Stimulated activated CD4-positive, alpha-beta T cell treated with anti-CD3 and anti-CD28 coated beads, TNF-alpha, amount 100 ng/mL, for 48 hours (primary cell): ENCODE results near the gene TRIM10.
"Not testable (repeated sequence)": the region's sequence is repeated elsewhere in the genome, so short reads cannot be mapped to it uniquely, and the experiment has no call there.

Experiments used
- DNase-seq, 3 donors: peaks; one replicate each; pipeline ENCODE4 v3.0.0-alpha.2; 2020; ENCODE audit warnings: low read depth in 3 of 3

TRIM10 gene

DNA sequence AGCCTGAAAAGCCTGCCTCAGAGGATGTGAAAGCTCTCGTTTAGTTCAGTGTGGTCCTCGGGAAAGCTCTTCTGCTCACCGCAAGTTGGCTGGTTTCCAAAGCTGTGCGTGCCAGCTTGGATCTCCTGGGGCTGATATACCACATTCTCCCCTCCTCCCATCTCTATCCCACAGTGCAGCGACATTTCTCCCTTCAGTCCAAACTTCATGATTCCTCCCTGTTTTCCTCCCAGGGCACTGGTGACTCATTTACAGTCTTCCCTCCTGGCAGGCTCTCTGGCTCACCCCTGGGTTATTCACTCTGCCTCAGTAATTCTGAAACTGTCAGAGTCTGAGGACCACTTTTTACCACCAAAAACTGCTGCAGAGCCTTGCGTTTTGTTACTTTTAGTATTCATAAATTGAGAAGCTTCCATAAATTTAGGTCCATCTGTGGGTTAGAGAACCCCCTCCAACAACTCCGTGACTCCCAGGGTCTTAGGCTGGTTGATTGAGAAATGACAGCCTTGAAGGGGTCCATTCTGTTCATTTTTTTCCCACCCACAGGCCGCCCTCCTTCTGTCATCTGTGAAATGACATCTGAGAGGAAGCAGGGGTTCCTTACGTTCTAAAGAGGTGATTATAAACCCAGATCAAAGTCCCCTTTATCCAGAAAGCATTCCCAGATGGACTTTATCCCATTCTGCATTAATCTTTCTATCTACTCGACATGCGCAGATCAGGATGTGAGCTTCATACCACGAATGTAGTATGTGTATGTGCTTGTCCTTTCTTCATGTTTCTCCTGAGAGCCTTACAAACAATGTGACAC, 6.1 kb downstream of the TRIM10 start:
- DNase-seq: no peak

GRCh38 chr6:30154061-30154460, 7.0 kb downstream of the TRIM10 start:
- DNase-seq: no peak

GRCh38 chr6:30152910-30153610, 8.0 kb downstream of the TRIM10 start:
- DNase-seq: no peak

DNA sequence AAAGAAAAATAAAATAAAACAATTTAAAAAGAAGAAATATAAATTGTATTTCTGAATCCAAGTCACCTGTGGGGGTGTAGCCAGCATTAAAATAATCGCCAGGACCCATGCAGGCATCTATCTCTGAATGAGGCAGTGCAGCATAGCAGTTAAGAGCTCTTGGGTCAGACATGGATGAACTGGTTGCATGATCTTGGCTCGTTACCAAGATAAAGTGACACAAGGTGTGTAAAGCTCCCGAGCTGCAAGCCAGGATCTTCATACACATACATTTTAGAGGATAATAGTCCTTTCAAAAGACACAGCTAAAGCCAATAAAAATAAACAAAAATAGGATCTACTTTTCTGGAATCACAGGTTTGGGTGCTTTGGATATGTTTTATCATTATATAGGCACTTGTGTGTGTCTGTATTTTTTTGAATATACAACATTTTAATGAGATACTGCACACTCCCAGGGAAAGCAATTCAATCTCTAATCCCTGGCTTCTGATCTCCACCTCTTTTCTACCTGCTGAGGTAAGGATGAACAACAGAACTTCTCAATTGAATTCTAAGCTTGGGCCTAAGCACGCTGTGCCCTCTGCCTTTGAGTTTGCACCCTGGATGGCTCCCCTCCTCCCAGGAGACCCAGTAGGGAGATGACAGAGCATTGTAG, 8.9 kb downstream of the TRIM10 start:
- no peak for DNase-seq

- no peak for DNase-seq
Measured at GRCh38 chr6:30151580-30151979, 9.4 kb downstream of the TRIM10 start.

DNA sequence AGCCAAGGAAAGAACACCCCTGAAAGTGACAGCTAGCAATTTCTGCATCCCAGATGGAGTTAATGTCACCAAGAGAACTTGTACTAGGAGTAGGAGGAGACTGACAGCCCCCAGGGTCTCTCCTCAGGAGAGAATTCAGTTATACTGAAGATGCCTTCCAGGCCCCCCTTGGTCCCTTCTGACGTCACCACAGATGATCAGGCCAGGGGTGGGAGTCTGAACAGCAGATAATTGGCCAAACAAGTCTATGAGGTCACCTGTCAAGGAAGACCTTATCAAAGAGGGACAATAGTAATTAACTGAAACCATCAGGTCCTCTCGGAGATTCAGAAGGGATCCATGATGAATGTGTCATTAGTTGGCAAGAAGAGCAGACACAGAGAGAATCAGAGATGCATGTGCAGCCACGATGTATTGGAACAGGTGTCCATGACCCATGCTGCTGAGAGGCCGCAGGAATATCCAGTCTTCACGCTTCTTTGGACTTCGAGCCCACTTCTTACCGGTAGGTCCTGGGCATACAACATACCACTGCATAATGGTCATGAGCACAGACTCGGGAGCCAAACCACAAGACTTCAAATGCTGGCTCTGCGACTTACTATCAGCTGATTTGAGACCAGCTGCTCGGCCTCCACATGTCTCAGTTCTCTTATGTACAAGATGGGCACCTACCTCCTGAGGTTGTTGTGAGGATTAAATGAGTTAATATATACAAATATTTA, 10.2 kb downstream of the TRIM10 start:
- DNase-seq: no peak

- DNase-seq: no peak
Measured at GRCh38 chr6:30149858-30150550, 11.0 kb downstream of the TRIM10 start.

- DNase-seq: no peak
Measured at GRCh38 chr6:30149234-30149633, 11.8 kb downstream of the TRIM10 start.

GRCh38 chr6:30147096-30147495, 13.9 kb downstream of the TRIM10 start:
- DNase-seq: no peak

DNA sequence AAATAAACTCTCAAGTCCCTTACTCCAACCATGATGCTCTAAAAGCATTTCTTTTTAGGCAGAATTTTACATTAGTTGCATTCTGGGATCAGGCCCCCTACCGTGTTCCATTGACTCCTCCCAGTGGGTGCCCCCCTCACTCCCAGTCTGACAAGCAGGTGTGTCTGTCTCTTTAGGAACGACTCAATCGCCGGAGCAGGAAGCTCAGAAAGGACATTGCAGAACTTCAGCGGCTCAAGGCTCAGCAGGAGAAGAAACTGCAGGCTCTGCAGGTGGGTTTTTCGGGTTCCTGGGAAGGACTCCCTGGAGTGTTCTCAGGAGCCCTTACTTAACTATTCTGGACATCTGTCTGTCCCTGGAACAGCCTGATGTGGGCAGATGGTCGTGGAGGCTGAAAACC, 15.2 kb downstream of the TRIM10 start:
- no peak for DNase-seq

DNA sequence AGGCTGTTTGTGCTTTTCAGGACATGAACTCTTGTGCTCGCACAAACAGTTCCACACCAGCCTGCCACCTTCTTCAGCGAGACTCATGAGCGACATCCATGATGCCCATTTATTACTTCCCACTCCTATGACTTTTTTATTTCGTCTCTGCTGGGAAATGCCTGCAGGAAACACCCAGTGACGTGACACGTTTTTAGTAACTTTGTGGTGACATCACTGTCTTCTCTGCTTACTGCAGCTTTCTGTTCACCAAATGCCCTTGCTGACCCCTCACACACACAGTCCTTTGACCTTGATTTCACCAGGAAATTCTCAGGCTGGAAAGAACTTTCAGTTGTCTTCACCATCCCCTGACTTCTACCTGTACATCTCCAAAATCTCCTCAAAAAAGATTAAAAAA, 16.2 kb downstream of the TRIM10 start:
- no peak for DNase-seq

- DNase-seq: no peak
Measured at GRCh38 chr6:30143780-30144179, 17.2 kb downstream of the TRIM10 start.

GRCh38 chr6:30142665-30143064, 18.3 kb downstream of the TRIM10 start:
- DNase-seq: no peak

DNA sequence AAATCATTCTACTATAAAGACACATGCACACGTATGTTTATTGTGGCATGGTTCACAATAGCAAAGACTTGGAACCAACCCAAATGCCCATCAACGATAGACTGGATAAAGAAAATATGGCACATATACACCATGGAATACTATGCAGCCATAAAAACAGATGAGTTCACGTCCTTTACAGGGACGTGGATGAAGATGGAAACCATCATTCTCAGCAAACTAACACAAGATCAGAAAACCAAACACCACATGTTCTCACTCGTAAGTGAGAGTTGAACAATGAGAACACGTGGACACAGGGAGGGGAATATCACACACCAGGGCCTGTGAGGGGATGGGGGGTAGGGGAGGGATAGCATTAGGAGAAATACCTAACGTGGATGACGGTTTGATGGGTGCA, 20.8 kb downstream of the TRIM10 start:
- DNase-seq: not testable (repeated sequence)

DNA sequence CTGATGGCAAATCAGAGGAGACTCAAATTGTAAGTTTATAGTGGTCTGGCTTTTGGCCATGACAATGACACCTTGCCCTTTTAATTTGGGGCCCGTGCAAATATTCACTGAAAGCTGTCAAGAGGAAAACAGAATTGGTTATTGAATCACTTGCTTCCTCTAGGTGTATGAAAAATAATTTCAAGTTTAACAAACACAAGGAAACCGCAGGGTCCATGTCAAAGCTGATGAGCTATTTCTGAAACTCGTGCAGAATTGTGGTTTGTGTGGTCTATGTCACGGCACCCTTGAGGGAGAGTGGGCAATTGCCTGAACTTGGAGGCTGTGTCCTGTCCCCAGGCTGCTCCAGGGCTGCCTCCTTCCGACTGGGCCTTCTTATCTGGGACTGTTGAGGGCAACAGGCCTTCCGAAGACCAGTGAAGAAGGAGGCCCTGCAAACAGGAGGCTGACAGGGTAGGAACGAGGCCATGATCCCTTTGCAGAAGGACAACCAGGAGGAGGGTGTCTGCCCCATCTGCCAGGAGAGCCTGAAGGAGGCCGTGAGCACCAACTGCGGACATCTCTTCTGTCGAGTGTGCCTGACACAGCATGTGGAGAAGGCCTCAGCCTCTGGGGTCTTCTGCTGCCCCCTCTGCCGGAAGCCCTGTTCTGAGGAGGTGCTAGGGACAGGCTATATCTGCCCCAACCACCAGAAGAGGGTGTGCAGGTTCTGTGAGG, 24.3 kb downstream of the TRIM10 start:
- no peak for DNase-seq

DNA sequence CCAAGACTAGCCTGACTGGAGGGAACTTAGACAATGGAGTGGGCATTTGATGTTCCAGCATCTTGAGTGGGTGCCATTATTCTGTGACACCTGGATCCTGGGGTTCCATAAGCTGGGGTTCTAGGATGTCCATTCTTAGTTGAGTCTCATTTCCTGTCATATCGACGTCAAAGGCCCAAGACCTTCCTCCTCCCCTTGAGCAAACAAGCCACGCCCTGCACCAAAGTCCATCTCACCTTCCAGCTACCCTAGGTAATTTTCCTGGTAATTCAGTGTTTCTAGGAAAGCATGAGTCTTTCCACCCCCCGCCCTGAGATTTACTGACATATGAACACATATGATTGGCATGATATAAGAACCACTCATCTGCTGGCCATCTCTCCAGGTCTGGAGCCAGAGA, 25.3 kb downstream of the TRIM10 start, which contains the start of gene TRIM40:
Gene TRIM40 (plus strand): TSS at position 384 of the 400 bp plus-strand sequence. CDS start 897 bp downstream, outside the sequence.
- DNase-seq: no peak

- DNase-seq: no peak
Measured at GRCh38 chr6:30135147-30135546, 25.9 kb downstream of the TRIM10 start.

GRCh38 chr6:30131947-30132497, 29.0 kb downstream of the TRIM10 start:
- no peak for DNase-seq

GRCh38 chr6:30130887-30131862, 29.8 kb downstream of the TRIM10 start:
- peak; percentile 43 to 52 (median 51) for DNase-seq
